ENCODE results near the gene PITHD1. TPM values are rescaled to one million over a fixed set of nuclear protein-coding genes. Genes with fewer than 3 reads are reported as not detected.

The PITHD1 gene
- total and polyA plus RNA-seq, 2 donors (not counting 3 experiments of a cell fraction or from before 2014, with no cell fraction given), result 35.8 to 43.1 TPM

DNA sequence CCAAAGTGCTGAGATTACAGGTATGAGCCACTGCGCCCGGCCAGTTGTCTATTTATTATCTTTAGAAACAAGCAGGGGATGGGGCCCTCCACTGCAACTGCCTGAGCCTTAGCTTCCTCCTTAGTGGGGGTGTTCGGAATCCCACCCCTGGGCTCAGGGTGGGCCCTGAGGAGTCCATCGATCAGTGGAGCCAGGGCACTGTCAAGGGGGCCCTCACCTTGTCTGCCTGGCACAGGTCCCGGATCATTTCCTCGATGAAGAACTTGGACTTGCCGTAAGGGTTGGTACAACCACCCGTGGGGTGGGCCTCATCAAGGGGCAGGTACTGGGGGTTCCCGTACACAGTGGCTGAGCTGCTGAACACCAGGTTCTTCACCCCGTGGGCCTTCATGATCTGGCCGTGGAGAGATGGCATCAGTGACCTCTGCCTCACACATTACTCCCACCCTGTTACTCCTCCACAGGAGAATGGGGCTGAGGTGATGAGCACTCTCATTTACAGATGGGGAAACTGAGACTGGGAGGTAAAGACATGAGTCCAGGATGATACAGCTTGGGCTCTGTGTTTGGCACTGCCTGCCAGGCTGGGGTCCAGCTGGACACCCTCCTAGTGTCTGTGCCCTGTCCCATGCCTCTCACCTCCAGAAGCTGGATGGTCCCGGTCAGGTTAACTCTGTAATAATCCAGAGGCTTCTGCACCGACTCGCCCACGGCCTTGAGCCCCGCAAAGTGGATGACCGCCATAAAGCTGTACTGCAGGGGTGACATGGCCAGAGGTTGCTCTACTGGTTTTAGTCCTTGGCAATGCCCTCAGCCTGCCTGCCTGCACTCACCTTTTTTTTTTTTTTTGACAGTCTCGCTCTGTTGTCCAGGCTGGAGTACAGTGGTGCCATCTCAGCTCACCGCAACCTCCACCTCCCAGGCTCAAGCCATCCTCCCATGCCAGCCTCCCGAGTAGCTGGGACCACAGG is 19.5 kb downstream of the PITHD1 start:
- H3K27ac ChIP-seq (ENCODE audit: insufficient read depth, low read depth, low read length), result no peak overlapping the region
- H3K9me3 ChIP-seq (replicated peaks; ENCODE audit: control insufficient read depth, insufficient read depth, low read length), result no peaks in the 10 kb centered on the region
- POLR2A ChIA-PET, result no interaction called here
- H3K4me3 ChIP-seq (replicated peaks in 1 of 3; ENCODE audit: insufficient read depth in 1 of 3, low read depth in 1 of 3, low read length in 3 of 3), result no peak overlapping the region
- H3K4me1 ChIP-seq (ENCODE audit: control insufficient read depth, extremely low read depth, insufficient read depth, low read length), result peaks cover 15% of the 10 kb centered on the region
- intact Hi-C loops (cut with micrococcal nuclease) (no loop called here), dilution Hi-C loops (cut with MboI; ENCODE audit: extremely low pct_ligation_motif_present, low sequenced_read_pairs) (no loop called here)
- peaks cover 0 to 39% of the 10 kb centered on the region in 2 experiments for H3K36me3 ChIP-seq (ENCODE audit: control insufficient read depth in 2 of 2, extremely low read depth in 1 of 2, insufficient read depth in 2 of 2, low read length in 2 of 2)
- peak; percentile 1 for TF ChIP-seq POLR2AphosphoS5 (IDR thresholded peaks at IDR 0.05; ENCODE audit: insufficient read depth, low read depth, low read length)
- no peak for TF ChIP-seq GATA2 (IDR thresholded peaks at IDR 0.05; ENCODE audit: insufficient read depth, insufficient read length, low read depth, low read length)
- H2AFZ ChIP-seq (ENCODE audit: low read depth, low read length), result no peak overlapping the region
- no peak for DNase-seq (ENCODE audit: low read depth, low spot score)
- no peaks in the 10 kb centered on the region for H3K9me1 ChIP-seq (replicated peaks; ENCODE audit: control insufficient read depth, extremely low read depth, insufficient read depth, low read length)
- H4K20me1 ChIP-seq (replicated peaks; ENCODE audit: control insufficient read depth, extremely low read depth, insufficient read depth, low read length), result no peaks in the 10 kb centered on the region
- H3K27me3 ChIP-seq (ENCODE audit: control insufficient read depth in 2 of 2, insufficient read depth in 2 of 2, low read length in 2 of 2), result no peaks in the 10 kb centered on the region
- H3K4me2 ChIP-seq (ENCODE audit: insufficient read depth, low read length), result no peak overlapping the region
- CTCF ChIA-PET, result interaction anchor here (2.4 to 4.6 kb wide), 2 partner anchors 20 to 26 kb away, joined by 11 to 43 read pairs; partner anchors contain the start of gene PITHD1
- no peak overlapping the region for H3K9ac ChIP-seq (replicated peaks; ENCODE audit: extremely low read depth, insufficient read depth, low read length)
- peaks cover 7% of the 10 kb centered on the region for H3K79me2 ChIP-seq (ENCODE audit: control insufficient read depth, insufficient read depth, low read length)
- BruUV-seq (replicated peaks), result no TSS peak
- no peak for FAIRE-seq

DNA sequence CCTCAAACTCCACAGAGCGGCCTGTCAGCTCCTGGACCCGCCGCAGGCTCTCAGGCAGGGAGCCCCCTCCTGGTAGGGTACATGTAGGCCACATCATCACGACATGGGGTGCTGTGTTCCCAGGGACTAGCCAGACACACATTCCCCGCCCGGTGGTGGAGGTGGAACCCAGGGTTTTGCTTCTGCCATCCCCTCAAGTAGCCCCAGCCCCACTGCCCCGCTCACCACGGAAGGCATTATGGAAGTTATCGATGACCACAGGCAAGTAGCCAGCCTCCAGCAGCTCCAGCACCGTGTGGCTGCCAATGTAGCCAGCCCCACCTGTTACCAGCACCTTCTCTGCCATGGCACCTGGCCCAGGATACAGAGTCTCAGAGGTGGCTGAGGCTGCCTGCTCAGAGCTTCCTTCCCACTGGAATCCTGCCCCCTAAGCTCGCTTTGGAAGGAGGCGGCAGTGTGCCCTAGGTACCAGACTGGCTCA is 20.5 kb downstream of the PITHD1 start:
- Histone ChIP-seq H3K4me2 (ENCODE audit: insufficient read depth, low read length) (no peak overlapping the region), H3K79me2 (ENCODE audit: control insufficient read depth, insufficient read depth, low read length) (no peaks in the 10 kb centered on the region), H4K20me1 (replicated peaks; ENCODE audit: control insufficient read depth, extremely low read depth, insufficient read depth, low read length) (no peaks in the 10 kb centered on the region), H3K9me3 (replicated peaks; ENCODE audit: control insufficient read depth, insufficient read depth, low read length) (no peaks in the 10 kb centered on the region), H3K4me3 (replicated peaks in 1 of 3; ENCODE audit: insufficient read depth in 1 of 3, low read depth in 1 of 3, low read length in 3 of 3) (no peak overlapping the region), H3K27ac (ENCODE audit: insufficient read depth, low read depth, low read length) (peak overlapping the region; percentile 62), H3K9ac (replicated peaks; ENCODE audit: extremely low read depth, insufficient read depth, low read length) (no peak overlapping the region), H3K9me1 (replicated peaks; ENCODE audit: control insufficient read depth, extremely low read depth, insufficient read depth, low read length) (no peaks in the 10 kb centered on the region), H3K4me1 (ENCODE audit: control insufficient read depth, extremely low read depth, insufficient read depth, low read length) (peaks cover 15% of the 10 kb centered on the region), H3K36me3 (ENCODE audit: control insufficient read depth in 2 of 2, extremely low read depth in 1 of 2, insufficient read depth in 2 of 2, low read length in 2 of 2) (peaks cover 0 to 34% of the 10 kb centered on the region in 2 experiments), H2AFZ (ENCODE audit: low read depth, low read length) (no peak overlapping the region), H3K27me3 (ENCODE audit: control insufficient read depth in 2 of 2, insufficient read depth in 2 of 2, low read length in 2 of 2) (no peaks in the 10 kb centered on the region)
- CTCF ChIA-PET, result interaction anchor here (2.4 to 4.6 kb wide), 3 partner anchors 12 to 27 kb away, joined by 11 to 43 read pairs (median 15); partner anchors contain the start of gene PITHD1
- POLR2A ChIA-PET, result interaction anchor here (1.8 kb wide), 1 partner anchor 21 kb away, joined by 5 read pairs; the partner anchor contains the start of gene PITHD1
- dilution Hi-C loops (cut with MboI; ENCODE audit: extremely low pct_ligation_motif_present, low sequenced_read_pairs) (no loop called here), intact Hi-C loops (cut with micrococcal nuclease) (loop anchor here (1.0 kb wide), 1 partner anchor 26 kb away; no protein-coding TSS in a partner anchor)
- TF ChIP-seq POLR2AphosphoS5 (IDR thresholded peaks at IDR 0.05; ENCODE audit: insufficient read depth, low read depth, low read length) (no peak), MYC (IDR thresholded peaks at IDR 0.05; ENCODE audit: low read depth, low read length) (no peak), JUN (IDR thresholded peaks at IDR 0.05; ENCODE audit: borderline replicate concordance, insufficient read depth, insufficient read length, low read depth) (no peak), POLR2A (IDR thresholded peaks at IDR 0.05; ENCODE audit: low read depth, low read length) (no peak), EZH2 (IDR thresholded peaks at IDR 0.05; ENCODE audit: borderline replicate concordance, low read depth, low read length, severe bottlenecking) (no peak)
- TF ChIP-seq, protein P1, sequence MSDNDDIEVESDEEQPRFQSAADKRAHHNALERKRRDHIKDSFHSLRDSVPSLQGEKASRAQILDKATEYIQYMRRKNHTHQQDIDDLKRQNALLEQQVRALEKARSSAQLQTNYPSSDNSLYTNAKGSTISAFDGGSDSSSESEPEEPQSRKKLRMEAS (IDR thresholded peaks at IDR 0.05; ENCODE audit: insufficient read depth, insufficient read length), result no peak
- TF ChIP-seq, protein P2, sequence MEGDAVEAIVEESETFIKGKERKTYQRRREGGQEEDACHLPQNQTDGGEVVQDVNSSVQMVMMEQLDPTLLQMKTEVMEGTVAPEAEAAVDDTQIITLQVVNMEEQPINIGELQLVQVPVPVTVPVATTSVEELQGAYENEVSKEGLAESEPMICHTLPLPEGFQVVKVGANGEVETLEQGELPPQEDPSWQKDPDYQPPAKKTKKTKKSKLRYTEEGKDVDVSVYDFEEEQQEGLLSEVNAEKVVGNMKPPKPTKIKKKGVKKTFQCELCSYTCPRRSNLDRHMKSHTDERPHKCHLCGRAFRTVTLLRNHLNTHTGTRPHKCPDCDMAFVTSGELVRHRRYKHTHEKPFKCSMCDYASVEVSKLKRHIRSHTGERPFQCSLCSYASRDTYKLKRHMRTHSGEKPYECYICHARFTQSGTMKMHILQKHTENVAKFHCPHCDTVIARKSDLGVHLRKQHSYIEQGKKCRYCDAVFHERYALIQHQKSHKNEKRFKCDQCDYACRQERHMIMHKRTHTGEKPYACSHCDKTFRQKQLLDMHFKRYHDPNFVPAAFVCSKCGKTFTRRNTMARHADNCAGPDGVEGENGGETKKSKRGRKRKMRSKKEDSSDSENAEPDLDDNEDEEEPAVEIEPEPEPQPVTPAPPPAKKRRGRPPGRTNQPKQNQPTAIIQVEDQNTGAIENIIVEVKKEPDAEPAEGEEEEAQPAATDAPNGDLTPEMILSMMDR (IDR thresholded peaks at IDR 0.05; ENCODE audit: extremely low read depth in 1 of 2, insufficient read depth in 1 of 2, low read depth in 1 of 2, low read length in 2 of 2), result peak in 1 of 2 donors; percentile 16
- no peak for FAIRE-seq
- no TSS peak for BruUV-seq (replicated peaks)
- no peak for DNase-seq (ENCODE audit: low read depth, low spot score)
